Smooth muscle cell (in vitro differentiated cells): ENCODE results near the gene PNLIPRP2. TPM values are rescaled to one million over a fixed set of nuclear protein-coding genes. Genes with fewer than 3 reads are reported as not detected.

Source experiments
- DNase-seq: peaks from one replicate; lab custom pipeline; 2025; ENCODE audit not compliant: unreplicated experiment; lab: John Stamatoyannopoulos, UW
- H2AFZ ChIP-seq: fragments of 200-600 bp; sonication (generic); 2 replicates; pipeline ENCODE4 v1.6.0; 2016; ENCODE audit warnings: antibody characterized with exemption, low read depth, mild to moderate bottlenecking
- H3F3A ChIP-seq: fragments of 200-600 bp; sonication (generic); 2 replicates; pipeline ENCODE4 v1.6.0; 2017; ENCODE audit warnings: antibody characterized with exemption, low read depth
- H3K27ac ChIP-seq: fragments of 200-600 bp; sonication (generic); 2 replicates; pipeline ENCODE4 v1.5.1; 2016; ENCODE audit warnings: low read depth, mild to moderate bottlenecking
- H3K27me3 ChIP-seq: fragments of 200-600 bp; sonication (generic); 2 replicates; pipeline ENCODE4 v1.6.1; 2016; ENCODE audit warnings: low read depth, mild to moderate bottlenecking
- H3K36me3 ChIP-seq: fragments of 200-600 bp; sonication (generic); 2 replicates; pipeline ENCODE4 v1.5.1; 2016; ENCODE audit warnings: low read depth
- H3K4me1 ChIP-seq: fragments of 200-600 bp; sonication (generic); 2 replicates; pipeline ENCODE4 v1.5.1; 2016; ENCODE audit warnings: low read depth
- H3K4me2 ChIP-seq: fragments of 200-600 bp; sonication (generic); 2 replicates; pipeline ENCODE4 v1.6.0; 2016; ENCODE audit warnings: mild to moderate bottlenecking
- H3K4me3 ChIP-seq: fragments of 200-600 bp; sonication (generic); 2 replicates; pipeline ENCODE4 v1.5.1; 2016; ENCODE audit warnings: mild to moderate bottlenecking
- H3K79me2 ChIP-seq: fragments of 200-600 bp; sonication (generic); 2 replicates; pipeline ENCODE4 v1.6.0; 2016; ENCODE audit warnings: low read depth, mild to moderate bottlenecking
- H3K9ac ChIP-seq: fragments of 200-600 bp; sonication (generic); 2 replicates; pipeline ENCODE4 v1.6.0; 2016; ENCODE audit warnings: low read depth
- H3K9me3 ChIP-seq: fragments of 200-600 bp; sonication (generic); replicated peaks from 2 replicates; pipeline ENCODE4 v1.5.1; 2016; ENCODE audit warnings: low read depth
- H4K20me1 ChIP-seq: fragments of 200-600 bp; sonication (generic); 2 replicates; pipeline ENCODE4 v1.6.0; 2016; ENCODE audit warnings: low read depth
- WGBS: methylation state at CpG from one replicate; pipeline ENCODE4 v1.1.7; 2016; ENCODE audit warnings: low lambda C conversion rate; 5-methylcytosine and 5-hydroxymethylcytosine counted together
- polyA plus RNA-seq: library from polyadenylated mRNA; unstranded; fragments of >200 nt; fragmentation: Nextera tagmentation; extraction: Ambion mirVana; gene quantifications from 2 replicates; pipeline ENCODE4 v1.2.1, GENCODE V29; 2016
- total RNA-seq: library from RNA; depleted of rRNA; stranded (reverse); fragments of >200 nt; gene quantifications from 2 replicates; pipeline ENCODE4 v1.2.3, GENCODE V29; 2014
- TF ChIP-seq, protein P1 (sequence below): fragments of 200-600 bp; sonication (generic); IDR thresholded peaks from 2 replicates; pipeline ENCODE4 v1.5.1; 2017; ENCODE audit warnings: borderline replicate concordance, mild to moderate bottlenecking, antibody characterized with exemption; ENCODE audit not compliant: insufficient read depth, poor library complexity, severe bottlenecking

Gene PNLIPRP2
- total and polyA plus RNA-seq, 2 experiments from 2014 or later: not detected

DNA sequence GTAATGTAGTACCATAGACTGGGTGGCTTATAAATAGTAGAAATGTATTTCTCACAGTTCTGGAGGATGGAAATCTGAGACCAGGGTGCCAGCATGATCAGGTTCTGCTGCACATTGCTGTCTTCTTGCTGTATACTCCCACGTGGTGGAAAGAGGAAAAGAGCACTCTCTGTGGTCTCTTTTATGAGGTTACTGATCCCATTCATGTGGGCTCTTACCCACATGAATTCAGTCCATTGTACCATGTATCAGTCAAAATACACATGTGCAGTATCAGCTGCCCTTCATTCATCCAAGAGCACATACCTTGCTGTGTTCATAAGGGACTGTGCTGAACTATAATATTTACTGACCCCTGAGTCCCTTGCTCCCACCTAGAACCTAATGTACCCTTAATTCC, 17.1 kb downstream of the PNLIPRP2 start:
- Histone ChIP-seq H2AFZ (no peak overlapping the region), H3K9ac (no peak overlapping the region), H3K79me2 (no peaks in the 10 kb centered on the region), H3F3A (no peaks in the 10 kb centered on the region), H3K27ac (no peak overlapping the region), H3K4me1 (peaks cover 5% of the 10 kb centered on the region), H3K4me2 (no peak overlapping the region), H3K36me3 (no peaks in the 10 kb centered on the region), H3K9me3 (no peaks in the 10 kb centered on the region), H4K20me1 (no peaks in the 10 kb centered on the region), H3K4me3 (no peak overlapping the region), H3K27me3 (no peaks in the 10 kb centered on the region)
- DNase-seq: no peak
- WGBS: 31% methylated on average over 1 of the region's 1 CpG
- TF ChIP-seq, protein P1, sequence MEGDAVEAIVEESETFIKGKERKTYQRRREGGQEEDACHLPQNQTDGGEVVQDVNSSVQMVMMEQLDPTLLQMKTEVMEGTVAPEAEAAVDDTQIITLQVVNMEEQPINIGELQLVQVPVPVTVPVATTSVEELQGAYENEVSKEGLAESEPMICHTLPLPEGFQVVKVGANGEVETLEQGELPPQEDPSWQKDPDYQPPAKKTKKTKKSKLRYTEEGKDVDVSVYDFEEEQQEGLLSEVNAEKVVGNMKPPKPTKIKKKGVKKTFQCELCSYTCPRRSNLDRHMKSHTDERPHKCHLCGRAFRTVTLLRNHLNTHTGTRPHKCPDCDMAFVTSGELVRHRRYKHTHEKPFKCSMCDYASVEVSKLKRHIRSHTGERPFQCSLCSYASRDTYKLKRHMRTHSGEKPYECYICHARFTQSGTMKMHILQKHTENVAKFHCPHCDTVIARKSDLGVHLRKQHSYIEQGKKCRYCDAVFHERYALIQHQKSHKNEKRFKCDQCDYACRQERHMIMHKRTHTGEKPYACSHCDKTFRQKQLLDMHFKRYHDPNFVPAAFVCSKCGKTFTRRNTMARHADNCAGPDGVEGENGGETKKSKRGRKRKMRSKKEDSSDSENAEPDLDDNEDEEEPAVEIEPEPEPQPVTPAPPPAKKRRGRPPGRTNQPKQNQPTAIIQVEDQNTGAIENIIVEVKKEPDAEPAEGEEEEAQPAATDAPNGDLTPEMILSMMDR: no peak

DNA sequence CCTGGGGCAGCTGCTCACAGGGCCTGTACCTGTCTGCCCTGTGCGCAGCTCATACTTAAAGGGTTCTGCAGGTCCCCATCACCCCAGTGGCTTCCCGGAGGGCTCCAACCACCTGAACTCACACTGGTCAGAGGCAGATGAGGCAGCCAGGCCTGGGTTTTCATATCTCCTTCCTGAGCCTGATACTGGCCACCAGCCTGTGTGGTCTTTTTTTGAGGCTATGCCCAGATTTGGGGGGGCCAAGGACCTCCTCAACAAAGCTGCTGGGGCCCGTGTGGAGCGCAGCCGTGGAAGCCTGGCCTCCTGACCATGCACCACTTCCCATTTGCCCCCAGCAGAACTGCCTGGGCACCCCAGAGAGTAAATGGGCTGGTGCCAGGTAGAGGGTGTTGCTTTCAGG, 25.7 kb downstream of the PNLIPRP2 start:
- Histone ChIP-seq H4K20me1 (no peaks in the 10 kb centered on the region), H3K9me3 (no peaks in the 10 kb centered on the region), H3K36me3 (no peaks in the 10 kb centered on the region), H2AFZ (no peak overlapping the region), H3F3A (no peaks in the 10 kb centered on the region), H3K27me3 (no peaks in the 10 kb centered on the region), H3K27ac (no peak overlapping the region), H3K4me2 (no peak overlapping the region), H3K9ac (no peak overlapping the region), H3K4me1 (no peaks in the 10 kb centered on the region), H3K79me2 (no peaks in the 10 kb centered on the region), H3K4me3 (no peak overlapping the region)
- no peak for DNase-seq
- 94% methylated on average over 5 of the region's 5 CpGs for WGBS
- TF ChIP-seq, protein P1: no peak

DNA sequence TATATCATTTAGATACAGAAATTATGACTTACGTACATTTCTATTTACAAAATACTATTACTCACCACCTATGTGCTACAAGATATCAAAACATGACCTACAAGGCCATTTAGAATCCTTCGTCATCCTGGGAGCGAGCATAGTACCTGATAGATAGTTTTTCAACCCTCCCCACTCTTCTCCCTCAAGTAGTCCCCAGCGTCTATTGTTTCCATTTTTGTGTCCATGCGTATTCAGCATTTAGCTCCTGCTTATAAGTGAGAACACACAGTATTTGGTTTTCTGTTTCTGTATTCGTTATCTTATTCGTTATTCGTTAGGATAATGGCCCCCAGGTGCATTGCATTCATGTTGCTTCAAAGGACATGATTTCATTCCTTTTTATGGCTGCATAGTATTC, 28.1 kb downstream of the PNLIPRP2 start:
- H3K9ac ChIP-seq: no peak overlapping the region
- no peak overlapping the region for H3K4me3 ChIP-seq
- WGBS: 82% methylated on average over 8 of the region's 8 CpGs
- no peaks in the 10 kb centered on the region for H3K79me2 ChIP-seq
- H4K20me1 ChIP-seq: no peaks in the 10 kb centered on the region
- TF ChIP-seq, protein P1: no peak
- no peak overlapping the region for H3K27ac ChIP-seq
- no peak overlapping the region for H2AFZ ChIP-seq
- no peaks in the 10 kb centered on the region for H3F3A ChIP-seq
- no peaks in the 10 kb centered on the region for H3K36me3 ChIP-seq
- H3K27me3 ChIP-seq: no peaks in the 10 kb centered on the region
- H3K4me1 ChIP-seq: no peaks in the 10 kb centered on the region
- H3K4me2 ChIP-seq: no peak overlapping the region
- H3K9me3 ChIP-seq: no peaks in the 10 kb centered on the region
- DNase-seq: no peak

DNA sequence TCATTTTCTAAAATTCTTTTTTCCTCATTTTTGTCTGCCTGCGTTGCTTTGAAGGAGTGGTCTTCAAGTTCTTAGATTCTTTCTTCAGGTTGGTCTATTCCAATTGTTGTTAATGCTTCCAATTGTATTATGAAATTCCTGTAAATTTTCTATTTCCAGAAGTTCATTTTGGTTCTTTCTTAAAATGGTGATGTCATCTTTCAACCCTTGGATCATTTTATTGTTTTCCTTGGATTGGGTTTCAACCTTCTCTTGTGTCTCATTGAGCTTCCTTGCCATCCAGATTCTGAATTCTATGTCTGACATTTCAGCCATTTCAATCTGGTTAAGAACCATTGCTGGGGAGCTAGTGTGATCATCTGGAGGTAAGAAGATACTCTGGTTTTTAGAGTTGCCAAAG, 33.1 kb downstream of the PNLIPRP2 start:
- Histone ChIP-seq H3K4me1 (no peaks in the 10 kb centered on the region), H3K27ac (no peak overlapping the region), H3K27me3 (peaks cover 3% of the 10 kb centered on the region), H4K20me1 (no peaks in the 10 kb centered on the region), H3K9ac (no peak overlapping the region), H3K4me3 (no peak overlapping the region), H3F3A (no peaks in the 10 kb centered on the region), H3K4me2 (no peak overlapping the region), H3K36me3 (no peaks in the 10 kb centered on the region), H3K9me3 (no peaks in the 10 kb centered on the region), H2AFZ (no peak overlapping the region), H3K79me2 (no peaks in the 10 kb centered on the region)
- no peak for DNase-seq
- 97% methylated on average over 1 of the region's 1 CpG for WGBS
- TF ChIP-seq, protein P1: no peak
